Measurements from ENCODE around the gene KIF5A.

Gene KIF5A

GRCh38 chr12:57621497-57622292 lies 71.9 kb downstream of the KIF5A start:
- peak; percentile 62 for DNase-seq

GRCh38 chr12:57622293-57623245 lies 72.7 kb downstream of the KIF5A start:
- DNase-seq: no peak

GRCh38 chr12:57623385-57623784 lies 73.5 kb downstream of the KIF5A start:
- DNase-seq: no peak

GRCh38 chr12:57623811-57624390 lies 74.1 kb downstream of the KIF5A start:
- DNase-seq: no peak

GRCh38 chr12:57624441-57625220 lies 74.8 kb downstream of the KIF5A start:
- no peak for DNase-seq

- no peak for DNase-seq
Measured at GRCh38 chr12:57625261-57626032, 75.6 kb downstream of the KIF5A start.

GRCh38 chr12:57626111-57626920 lies 76.5 kb downstream of the KIF5A start:
- DNase-seq: no peak

GRCh38 chr12:57626921-57627445 lies 77.1 kb downstream of the KIF5A start:
- no peak for DNase-seq

GRCh38 chr12:57627501-57628279 lies 77.8 kb downstream of the KIF5A start:
- peak; percentile 27 for DNase-seq

GRCh38 chr12:57628280-57629191 lies 78.7 kb downstream of the KIF5A start:
- DNase-seq: no peak

GRCh38 chr12:57629897-57630471 lies 80.1 kb downstream of the KIF5A start:
- no peak for DNase-seq

GRCh38 chr12:57630891-57631433 lies 81.1 kb downstream of the KIF5A start:
- no peak for DNase-seq

- DNase-seq: no peak
Measured at GRCh38 chr12:57631566-57632072, 81.8 kb downstream of the KIF5A start.

GRCh38 chr12:57632073-57632957 lies 82.5 kb downstream of the KIF5A start:
- no peak for DNase-seq

- peak; percentile 68 for DNase-seq
Measured at GRCh38 chr12:57632958-57633840, 83.4 kb downstream of the KIF5A start, which contains the start of gene B4GALNT1. Gene B4GALNT1, minus strand, starts transcription at chr12:57633201. Its CDS starts 1,069 bp downstream, at chr12:57632132.

All from CD4-positive, alpha-beta T cell treated with Interleukin-10 for 1 hour (primary cell).